ENCODE measurements around the gene MAN1B1. TPM values are rescaled to one million over a fixed set of nuclear protein-coding genes. Genes with fewer than 3 reads are reported as not detected.

Gene MAN1B1
- total RNA-seq, 2 donors from 2014 or later: 32.0 to 44.3 TPM

GRCh38 chr9:137105814-137106661, 19.3 kb downstream of the MAN1B1 start:
- intact Hi-C loops (cut with DNase I): no loop called here
- no peak for DNase-seq (ENCODE audit: low spot score)

- intact Hi-C loops (cut with DNase I): no loop called here
- DNase-seq (ENCODE audit: low spot score): peak; percentile 78
Measured at GRCh38 chr9:137106662-137107250, 20.0 kb downstream of the MAN1B1 start.

- no peak for DNase-seq (ENCODE audit: low spot score)
- intact Hi-C loops (cut with DNase I): no loop called here
Measured at GRCh38 chr9:137107312-137107921, 20.6 kb downstream of the MAN1B1 start.

GRCh38 chr9:137107982-137108381, 21.2 kb downstream of the MAN1B1 start:
- DNase-seq (ENCODE audit: low spot score): peak; percentile 80
- intact Hi-C loops (cut with DNase I): no loop called here

- DNase-seq (ENCODE audit: low spot score): peak; percentile 67
Measured at GRCh38 chr9:137108608-137109249, 21.9 kb downstream of the MAN1B1 start.

GRCh38 chr9:137109250-137110146, 22.7 kb downstream of the MAN1B1 start:
- intact Hi-C loops (cut with DNase I): loop anchor here in 1 of 2 donors (10.0 kb wide), 1 partner anchor 295 kb away; no protein-coding TSS in a partner anchor
- DNase-seq (ENCODE audit: low spot score): peak; percentile 72

More at GRCh38 chr9:137108608-137109249, 21.9 kb downstream of the MAN1B1 start:
- intact Hi-C loops (cut with DNase I): no loop called here

GRCh38 chr9:137110147-137110910, 23.5 kb downstream of the MAN1B1 start:
- DNase-seq (ENCODE audit: low spot score): no peak
- intact Hi-C loops (cut with DNase I): loop anchor here in 1 of 2 donors (10.0 kb wide), 1 partner anchor 294 kb away; no protein-coding TSS in a partner anchor

- DNase-seq (ENCODE audit: low spot score): no peak
- intact Hi-C loops (cut with DNase I): loop anchor here in 1 of 2 donors (10.0 kb wide), 1 partner anchor 294 kb away; no protein-coding TSS in a partner anchor
Measured at GRCh38 chr9:137110911-137111787, 24.4 kb downstream of the MAN1B1 start.

GRCh38 chr9:137111788-137112563, 25.2 kb downstream of the MAN1B1 start:
- DNase-seq (ENCODE audit: low spot score): no peak
- intact Hi-C loops (cut with DNase I): loop anchor here in 1 of 2 donors (10.0 kb wide), 1 partner anchor 293 kb away; no protein-coding TSS in a partner anchor

GRCh38 chr9:137112564-137113384, 26.0 kb downstream of the MAN1B1 start:
- intact Hi-C loops (cut with DNase I): loop anchor here in 1 of 2 donors (10.0 kb wide), 1 partner anchor 292 kb away; no protein-coding TSS in a partner anchor
- DNase-seq (ENCODE audit: low spot score): no peak

GRCh38 chr9:137113385-137114159, 26.8 kb downstream of the MAN1B1 start:
- DNase-seq (ENCODE audit: low spot score): peak; percentile 68
- intact Hi-C loops (cut with DNase I): loop anchor here in 1 of 2 donors (10.0 kb wide), 1 partner anchor 291 kb away; no protein-coding TSS in a partner anchor

- DNase-seq (ENCODE audit: low spot score): peak; percentile 80
- intact Hi-C loops (cut with DNase I): loop anchor here in 1 of 2 donors (10.0 kb wide), 1 partner anchor 291 kb away; no protein-coding TSS in a partner anchor
Measured at GRCh38 chr9:137114220-137114612, 27.4 kb downstream of the MAN1B1 start.

GRCh38 chr9:137114613-137115393, 28.0 kb downstream of the MAN1B1 start, which contains the start of gene DPP7:
TSS of gene DPP7 (minus strand) at chr9:137114733. CDS start at chr9:137114713, 20 bp downstream.
- DNase-seq (ENCODE audit: low spot score): peak; percentile 92
- intact Hi-C loops (cut with DNase I): loop anchor here in 1 of 2 donors (5.0 to 10.0 kb wide), 2 partner anchors 112 to 290 kb away; partner anchors contain the start of genes CYSRT1 and RNF224
